ENCODE results near the gene DCTN1.

- TF ChIP-seq, protein P1, sequence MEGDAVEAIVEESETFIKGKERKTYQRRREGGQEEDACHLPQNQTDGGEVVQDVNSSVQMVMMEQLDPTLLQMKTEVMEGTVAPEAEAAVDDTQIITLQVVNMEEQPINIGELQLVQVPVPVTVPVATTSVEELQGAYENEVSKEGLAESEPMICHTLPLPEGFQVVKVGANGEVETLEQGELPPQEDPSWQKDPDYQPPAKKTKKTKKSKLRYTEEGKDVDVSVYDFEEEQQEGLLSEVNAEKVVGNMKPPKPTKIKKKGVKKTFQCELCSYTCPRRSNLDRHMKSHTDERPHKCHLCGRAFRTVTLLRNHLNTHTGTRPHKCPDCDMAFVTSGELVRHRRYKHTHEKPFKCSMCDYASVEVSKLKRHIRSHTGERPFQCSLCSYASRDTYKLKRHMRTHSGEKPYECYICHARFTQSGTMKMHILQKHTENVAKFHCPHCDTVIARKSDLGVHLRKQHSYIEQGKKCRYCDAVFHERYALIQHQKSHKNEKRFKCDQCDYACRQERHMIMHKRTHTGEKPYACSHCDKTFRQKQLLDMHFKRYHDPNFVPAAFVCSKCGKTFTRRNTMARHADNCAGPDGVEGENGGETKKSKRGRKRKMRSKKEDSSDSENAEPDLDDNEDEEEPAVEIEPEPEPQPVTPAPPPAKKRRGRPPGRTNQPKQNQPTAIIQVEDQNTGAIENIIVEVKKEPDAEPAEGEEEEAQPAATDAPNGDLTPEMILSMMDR (conservative IDR thresholded peaks at IDR 0.05 in 1 of 2, IDR thresholded peaks at IDR 0.05 in 1 of 2; ENCODE audit: extremely low read depth in 1 of 2, insufficient read depth in 1 of 2, low read depth in 1 of 2, low read length in 2 of 2), result no peak
- no peak for TF ChIP-seq EZH2 (IDR thresholded peaks at IDR 0.05; ENCODE audit: borderline replicate concordance, low read length)
Observed at GRCh38 chr2:74379851-74380789, at the start of gene DCTN1.

All from mammary epithelial cell (primary cell).